HUES64 (cell line): ENCODE data around the gene PDCD11.
"Not testable (repeated sequence)": the region's sequence is repeated elsewhere in the genome, so short reads cannot be mapped to it uniquely, and the experiment has no call there.

Experiments
- H3K27ac ChIP-seq: 2 replicates; pipeline ENCODE4 v1.7.0; 2013; ENCODE audit warnings: low read depth, low read length, inconsistent platforms
- H3K27me3 ChIP-seq: 2 replicates; pipeline ENCODE4 v1.6.1; 2013; ENCODE audit warnings: mild to moderate bottlenecking, low read length; ENCODE audit not compliant: insufficient read depth
- H3K36me3 ChIP-seq: 2 replicates; pipeline ENCODE4 v1.6.1; 2013; ENCODE audit warnings: mild to moderate bottlenecking, low read length; ENCODE audit not compliant: insufficient read depth
- H3K4me1 ChIP-seq: 2 replicates; pipeline ENCODE4 v1.6.1; 2013; ENCODE audit warnings: mild to moderate bottlenecking, low read length, moderate library complexity; ENCODE audit not compliant: insufficient read depth
- H3K4me3 ChIP-seq: 2 replicates; pipeline ENCODE4 v1.5.1; 2013; ENCODE audit warnings: mild to moderate bottlenecking, low read length, moderate library complexity
- H3K9ac ChIP-seq: 2 replicates; pipeline ENCODE4 v1.6.1; 2013; ENCODE audit warnings: mild to moderate bottlenecking, low read depth, low read length
- H3K9me3 ChIP-seq: 2 replicates; pipeline ENCODE4 v1.6.1; 2013; ENCODE audit warnings: low read depth, low read length; ENCODE audit not compliant: insufficient read depth
- WGBS: fragments of 150-250, 120-280 bp; methylation state at CpG from one replicate; pipeline ENCODE4 v1.1.7; 2013; ENCODE audit warnings: missing lambda C conversion rate; 5-methylcytosine and 5-hydroxymethylcytosine counted together

Gene PDCD11

GRCh38 chr10:103373544-103373943, 22.9 kb upstream of the PDCD11 start:
- Histone ChIP-seq H3K4me3 (no peak overlapping the region), H3K9me3 (no peaks in the 10 kb centered on the region), H3K4me1 (no peaks in the 10 kb centered on the region), H3K36me3 (peaks cover 45% of the 10 kb centered on the region), H3K27me3 (no peaks in the 10 kb centered on the region), H3K27ac (no peak overlapping the region), H3K9ac (no peak overlapping the region)
- WGBS = 94% methylated on average over 2 of the region's 3 CpGs

DNA sequence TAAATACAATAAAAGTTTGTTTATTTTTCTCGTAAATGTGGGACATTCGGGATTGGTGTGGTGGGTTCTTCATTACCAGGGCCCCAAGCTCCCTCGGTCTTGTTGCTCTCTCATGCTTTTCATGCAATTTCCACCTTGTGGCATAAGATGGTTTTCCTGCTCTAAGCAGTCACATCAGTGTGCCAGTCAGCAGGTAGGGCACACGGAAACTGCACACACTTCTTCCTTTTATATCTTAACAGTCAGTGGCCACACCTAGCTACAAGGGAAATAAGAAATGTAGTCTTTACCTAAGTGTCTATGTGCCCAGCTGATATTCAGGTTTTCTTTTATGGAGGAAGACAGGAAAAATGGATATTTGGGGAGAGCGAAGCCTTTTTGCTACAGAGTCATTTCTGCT, 22.2 kb upstream of the PDCD11 start:
- H3K4me3 ChIP-seq = no peak overlapping the region
- H3K27ac ChIP-seq = no peak overlapping the region
- no peaks in the 10 kb centered on the region for H3K27me3 ChIP-seq
- no peak overlapping the region for H3K9ac ChIP-seq
- WGBS = 96% methylated on average over 5 of the region's 5 CpGs
- no peaks in the 10 kb centered on the region for H3K4me1 ChIP-seq
- H3K9me3 ChIP-seq = no peaks in the 10 kb centered on the region
- H3K36me3 ChIP-seq = peaks cover 48% of the 10 kb centered on the region

GRCh38 chr10:103382769-103383168, 13.7 kb upstream of the PDCD11 start:
- Histone ChIP-seq H3K4me3 (no peak overlapping the region), H3K9ac (no peak overlapping the region), H3K9me3 (no peaks in the 10 kb centered on the region), H3K36me3 (peaks cover 69% of the 10 kb centered on the region), H3K27ac (no peak overlapping the region), H3K4me1 (no peaks in the 10 kb centered on the region), H3K27me3 (no peaks in the 10 kb centered on the region)
- over 99% methylated on average over 5 of the region's 5 CpGs for WGBS

DNA sequence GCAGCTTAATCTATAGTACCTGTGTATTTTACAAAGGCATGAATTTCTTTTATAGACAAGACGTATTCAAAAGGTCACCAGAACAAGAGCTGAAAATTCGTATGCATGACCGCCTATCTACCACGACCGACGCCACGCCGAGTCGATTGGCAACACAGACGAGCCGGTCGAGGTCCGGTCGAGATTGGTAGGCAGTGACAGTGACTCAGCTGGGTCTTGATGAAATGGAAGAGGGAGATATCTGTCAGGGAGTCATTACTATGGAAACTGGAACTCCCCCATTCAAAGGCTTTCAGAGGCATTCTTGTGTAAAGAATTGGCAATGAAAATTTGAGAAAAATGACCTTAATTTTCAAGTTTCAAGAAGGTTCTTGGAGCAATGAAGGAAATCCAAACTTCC, 2.2 kb upstream of the PDCD11 start:
- Histone ChIP-seq H3K9me3 (no peaks in the 10 kb centered on the region), H3K36me3 (peaks cover 65% of the 10 kb centered on the region), H3K27me3 (no peaks in the 10 kb centered on the region), H3K4me3 (peak overlapping the region; percentile 10; the same call in 1 of the 2 replicates), H3K27ac (no peak overlapping the region), H3K4me1 (no peaks in the 10 kb centered on the region; the same call in 1 of the 2 replicates), H3K9ac (no peak overlapping the region)
- 95% methylated on average over 14 of the region's 14 CpGs for WGBS

DNA sequence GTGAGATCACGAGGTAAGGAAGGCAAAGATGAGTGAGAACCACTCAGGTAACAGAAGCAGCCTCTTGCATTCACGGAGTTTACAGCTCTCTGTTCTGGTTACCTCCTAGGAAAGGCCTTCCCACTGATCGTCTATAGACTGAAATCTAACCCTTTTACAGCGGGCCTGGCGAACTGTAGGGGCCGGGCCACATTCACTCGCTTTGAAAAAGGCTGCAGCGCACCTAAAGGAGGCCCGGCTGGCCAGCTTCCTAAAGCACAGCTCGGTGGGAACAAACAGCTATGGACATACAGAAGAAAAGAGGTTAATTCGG, 716 bp upstream of the PDCD11 start:
- H3K4me3 ChIP-seq = peak overlapping the region; percentile 88
- H3K9me3 ChIP-seq = no peaks in the 10 kb centered on the region
- WGBS = 4% methylated on average over 11 of the region's 11 CpGs
- peak overlapping the region; percentile 81 for H3K9ac ChIP-seq
- peak overlapping the region; percentile 53; the same call in 1 of the 2 replicates for H3K27ac ChIP-seq
- H3K27me3 ChIP-seq = no peaks in the 10 kb centered on the region
- peaks cover 66% of the 10 kb centered on the region for H3K36me3 ChIP-seq
- H3K4me1 ChIP-seq = no peaks in the 10 kb centered on the region; the same call in 1 of the 2 replicates

DNA sequence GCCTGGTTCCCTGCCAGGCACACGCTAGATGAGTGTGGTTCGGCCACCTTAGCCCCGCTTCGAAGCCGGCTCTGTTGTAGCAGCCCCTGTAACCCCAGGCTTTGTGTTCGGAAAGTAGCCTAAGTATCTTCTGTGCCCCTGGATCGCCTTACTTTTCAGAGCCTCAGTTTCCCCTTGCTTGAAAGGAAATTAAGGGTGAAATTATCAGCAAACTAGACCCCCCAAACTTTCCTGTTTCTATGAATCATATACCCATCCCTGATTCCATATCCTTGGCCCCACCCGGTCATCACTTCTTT, 312 bp downstream of the PDCD11 start:
- WGBS = 1% methylated on average over 8 of the region's 8 CpGs
- Histone ChIP-seq H3K4me1 (no peaks in the 10 kb centered on the region; the same call in 1 of the 2 replicates), H3K36me3 (peaks cover 65% of the 10 kb centered on the region)

GRCh38 chr10:103397191-103397825, 882 bp downstream of the PDCD11 start:
- WGBS = 69% methylated on average over 19 of the region's 19 CpGs
- Histone ChIP-seq H3K9me3 (no peaks in the 10 kb centered on the region), H3K36me3 (peaks cover 65% of the 10 kb centered on the region), H3K9ac (peak overlapping the region; percentile 79), H3K27ac (no peak overlapping the region), H3K27me3 (no peaks in the 10 kb centered on the region), H3K4me1 (no peaks in the 10 kb centered on the region; the same call in 1 of the 2 replicates), H3K4me3 (peak overlapping the region; percentile 88)

More for the DNA sequence above, 312 bp downstream of the PDCD11 start:
- H3K9me3 ChIP-seq = no peaks in the 10 kb centered on the region
- H3K9ac ChIP-seq = peak overlapping the region; percentile 79
- peak overlapping the region; percentile 6; the same call in 1 of the 2 replicates for H3K27ac ChIP-seq
- H3K27me3 ChIP-seq = no peaks in the 10 kb centered on the region
- peak overlapping the region; percentile 88 for H3K4me3 ChIP-seq

- Histone ChIP-seq H3K9ac (no peak overlapping the region), H3K4me1 (no peaks in the 10 kb centered on the region), H3K9me3 (no peaks in the 10 kb centered on the region), H3K36me3 (peaks cover 100% of the 10 kb centered on the region), H3K27ac (no peak overlapping the region), H3K27me3 (no peaks in the 10 kb centered on the region), H3K4me3 (no peak overlapping the region)
- WGBS = 100% methylated on average over 2 of the region's 2 CpGs
Observed at GRCh38 chr10:103413564-103413963, 17.1 kb downstream of the PDCD11 start.

GRCh38 chr10:103415581-103415980, 19.2 kb downstream of the PDCD11 start:
- Histone ChIP-seq H3K27ac (no peak overlapping the region), H3K36me3 (peaks cover 100% of the 10 kb centered on the region), H3K9ac (no peak overlapping the region), H3K4me1 (no peaks in the 10 kb centered on the region), H3K9me3 (no peaks in the 10 kb centered on the region), H3K4me3 (no peak overlapping the region), H3K27me3 (no peaks in the 10 kb centered on the region)
- WGBS = 95% methylated on average over 8 of the region's 8 CpGs

GRCh38 chr10:103416436-103417147, 20.2 kb downstream of the PDCD11 start:
- no peaks in the 10 kb centered on the region for H3K9me3 ChIP-seq
- no peaks in the 10 kb centered on the region for H3K27me3 ChIP-seq
- no peak overlapping the region for H3K27ac ChIP-seq
- WGBS = 92% methylated on average over 7 of the region's 8 CpGs
- H3K4me1 ChIP-seq = no peaks in the 10 kb centered on the region
- H3K4me3 ChIP-seq = no peak overlapping the region
- peaks cover 98% of the 10 kb centered on the region for H3K36me3 ChIP-seq
- no peak overlapping the region for H3K9ac ChIP-seq

DNA sequence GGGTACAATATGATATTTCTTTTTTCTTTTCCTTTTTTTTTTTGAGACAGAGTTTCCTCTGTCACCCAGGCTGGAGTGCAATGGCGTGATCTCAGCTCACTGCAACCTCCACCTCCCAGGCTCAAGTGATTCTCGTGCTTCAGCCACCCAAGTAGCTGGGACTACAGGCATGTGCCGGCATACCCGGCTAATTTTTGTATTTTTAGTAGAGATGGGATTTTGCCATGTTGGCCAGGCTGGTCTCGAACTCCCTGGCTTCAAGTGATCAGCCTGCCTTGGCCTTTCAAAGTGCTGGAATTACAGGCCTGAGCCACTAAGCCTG, 20.7 kb downstream of the PDCD11 start:
- H3K4me1 ChIP-seq, H3K9ac ChIP-seq, H3K27me3 ChIP-seq, H3K27ac ChIP-seq, H3K4me3 ChIP-seq, H3K9me3 ChIP-seq: not testable (repeated sequence)
- WGBS = 94% methylated on average over 5 of the region's 5 CpGs
- H3K36me3 ChIP-seq = peaks cover 95% of the 10 kb centered on the region
